GM10266 (cell line): ENCODE data around the gene CEND1.

Experiments
- DNase-seq: peaks from one replicate; pipeline ENCODE4 v3.0.0; 2012; ENCODE audit errors: extremely low spot score
- TF ChIP-seq, protein P1 (sequence below): IDR thresholded peaks from 2 replicates; pipeline ENCODE4 v1.5.1; 2012; ENCODE audit warnings: mild to moderate bottlenecking, low read depth; ENCODE audit not compliant: control insufficient read depth, insufficient read depth; ENCODE audit errors: missing control alignments

CEND1 gene

GRCh38 chr11:777288-778255 lies 12.3 kb downstream of the CEND1 start, which contains the start of gene GATD1:
Gene GATD1, minus strand, starts transcription at chr11:777487. Its CDS starts 25 bp downstream, at chr11:777462.
- TF ChIP-seq, protein P1, sequence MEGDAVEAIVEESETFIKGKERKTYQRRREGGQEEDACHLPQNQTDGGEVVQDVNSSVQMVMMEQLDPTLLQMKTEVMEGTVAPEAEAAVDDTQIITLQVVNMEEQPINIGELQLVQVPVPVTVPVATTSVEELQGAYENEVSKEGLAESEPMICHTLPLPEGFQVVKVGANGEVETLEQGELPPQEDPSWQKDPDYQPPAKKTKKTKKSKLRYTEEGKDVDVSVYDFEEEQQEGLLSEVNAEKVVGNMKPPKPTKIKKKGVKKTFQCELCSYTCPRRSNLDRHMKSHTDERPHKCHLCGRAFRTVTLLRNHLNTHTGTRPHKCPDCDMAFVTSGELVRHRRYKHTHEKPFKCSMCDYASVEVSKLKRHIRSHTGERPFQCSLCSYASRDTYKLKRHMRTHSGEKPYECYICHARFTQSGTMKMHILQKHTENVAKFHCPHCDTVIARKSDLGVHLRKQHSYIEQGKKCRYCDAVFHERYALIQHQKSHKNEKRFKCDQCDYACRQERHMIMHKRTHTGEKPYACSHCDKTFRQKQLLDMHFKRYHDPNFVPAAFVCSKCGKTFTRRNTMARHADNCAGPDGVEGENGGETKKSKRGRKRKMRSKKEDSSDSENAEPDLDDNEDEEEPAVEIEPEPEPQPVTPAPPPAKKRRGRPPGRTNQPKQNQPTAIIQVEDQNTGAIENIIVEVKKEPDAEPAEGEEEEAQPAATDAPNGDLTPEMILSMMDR: no peak
- DNase-seq: peak; percentile 100

DNA sequence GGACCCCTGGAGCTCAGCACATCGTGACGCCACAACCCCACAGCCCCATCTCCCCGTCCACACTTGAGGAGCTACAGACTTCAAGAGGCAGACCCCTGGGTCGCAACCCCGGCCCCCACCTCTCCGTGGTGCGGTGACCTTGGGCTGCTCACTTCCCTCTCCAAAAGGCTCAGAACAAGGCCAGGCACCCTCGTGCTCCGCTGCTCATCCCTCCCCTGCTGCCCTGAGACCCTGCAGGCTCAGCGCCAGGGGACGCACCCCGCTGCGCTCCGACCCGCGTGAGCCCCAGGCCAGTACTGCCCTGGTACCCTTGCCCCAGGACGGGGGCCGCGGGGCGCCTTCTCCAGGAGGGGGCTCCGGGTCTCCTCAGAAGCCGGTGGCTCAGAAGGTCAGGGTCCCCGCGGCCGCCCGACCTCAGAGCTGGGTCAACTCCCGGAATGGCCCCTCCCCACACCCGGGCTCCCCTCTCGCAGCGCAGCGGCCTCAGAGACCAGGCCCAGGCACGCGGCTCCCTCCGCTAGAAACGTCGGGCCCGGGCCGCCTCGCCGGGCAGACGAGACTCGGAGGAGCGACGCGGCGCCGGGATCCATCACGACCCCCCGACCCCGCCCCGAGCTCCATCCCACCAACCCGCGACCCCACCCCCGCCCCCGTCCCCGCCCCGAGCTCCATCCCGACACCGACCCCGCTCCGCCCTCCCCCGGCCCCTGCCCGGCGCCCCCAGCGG lies 13.2 kb downstream of the CEND1 start:
- DNase-seq: peak; percentile 87
- TF ChIP-seq, protein P1: peak; percentile 24

DNA sequence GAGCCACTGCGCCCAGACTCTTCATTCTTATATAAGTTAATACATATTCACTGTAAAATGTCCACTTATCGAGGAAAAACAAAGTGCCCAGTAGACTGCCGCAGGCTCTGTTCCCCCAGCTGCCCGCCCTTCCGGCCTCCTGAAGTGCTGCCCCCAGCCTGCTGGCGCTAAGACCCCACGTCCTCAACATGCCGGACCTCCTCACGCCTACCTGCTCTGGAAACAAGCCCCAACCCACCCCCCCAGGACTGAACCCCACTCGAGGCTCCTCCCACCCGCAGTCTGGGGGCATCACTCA lies 13.7 kb downstream of the CEND1 start:
- TF ChIP-seq, protein P1: no peak
- no peak for DNase-seq

DNA sequence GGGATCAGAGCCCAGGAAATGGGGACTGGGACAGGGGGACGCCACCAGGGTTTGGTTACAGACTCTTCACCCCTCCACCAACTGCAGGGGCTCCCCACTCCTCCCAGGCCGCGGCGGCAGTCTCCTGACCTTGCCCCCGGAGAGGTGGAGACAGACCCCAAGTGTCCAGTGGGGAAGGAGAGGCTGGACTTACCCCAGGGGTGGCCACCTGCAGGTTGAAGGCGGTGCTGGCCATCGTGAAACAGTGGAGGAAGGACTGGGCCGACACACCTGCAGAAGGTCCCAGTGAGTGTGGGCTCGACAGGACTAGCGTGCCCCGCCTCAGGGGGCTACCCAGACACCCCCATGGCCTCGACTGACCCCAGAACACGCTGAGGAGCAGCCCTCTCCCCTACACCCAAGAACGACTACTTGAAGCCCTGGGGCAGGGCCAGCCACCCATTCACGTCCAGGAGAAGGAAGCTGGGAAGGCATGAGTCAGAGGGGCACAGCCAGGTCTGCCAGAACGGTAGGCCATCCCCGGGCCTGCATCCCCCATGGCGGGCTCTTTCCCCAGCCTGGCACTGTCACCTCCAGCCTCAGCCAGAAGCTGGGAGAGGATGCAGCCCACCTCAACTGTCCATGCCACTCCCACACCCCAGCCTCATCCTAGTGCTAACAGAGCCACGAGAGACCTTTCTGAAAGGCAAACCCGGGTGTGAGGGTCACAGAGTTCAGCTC lies 14.9 kb downstream of the CEND1 start:
- DNase-seq: no peak
- TF ChIP-seq, protein P1: no peak

GRCh38 chr11:773830-774229 lies 16.1 kb downstream of the CEND1 start:
- TF ChIP-seq, protein P1: no peak
- no peak for DNase-seq

- no peak for DNase-seq
- TF ChIP-seq, protein P1: no peak
These were observed 16.5 kb downstream of the CEND1 start for GRCh38 chr11:773425-773824.
